HEK293 (cell line): ENCODE data around the gene RNF11.

Experiments used
- GLIS2 ChIP-seq: fragments of 450-650 bp; formaldehyde crosslinking; IDR thresholded peaks from 2 replicates; pipeline ENCODE4 v1.5.1; 2016; ENCODE audit warnings: missing biosample characterization, missing genetic modification characterization
- ZFP3 ChIP-seq: fragments of 450-650 bp; formaldehyde crosslinking; IDR thresholded peaks from 2 replicates; pipeline ENCODE4 v1.5.1; 2016; ENCODE audit warnings: low read depth, missing biosample characterization, missing genetic modification characterization
- ZNF138 ChIP-seq: fragments of 450-650 bp; formaldehyde crosslinking; IDR thresholded peaks from 2 replicates; pipeline ENCODE4 v1.5.1; 2016; ENCODE audit warnings: missing biosample characterization, missing genetic modification characterization, borderline replicate concordance
- ZNF449 ChIP-seq: fragments of 450-650 bp; formaldehyde crosslinking; IDR thresholded peaks from 2 replicates; pipeline ENCODE4 v1.5.1; 2017; ENCODE audit warnings: missing biosample characterization, mild to moderate bottlenecking, missing genetic modification characterization, moderate library complexity
- ZNF670 ChIP-seq: fragments of 450-650 bp; formaldehyde crosslinking; IDR thresholded peaks from 2 replicates; pipeline ENCODE4 v1.5.1; 2016; ENCODE audit warnings: missing biosample characterization, missing genetic modification characterization, low read depth
- ZNF843 ChIP-seq: fragments of 450-650 bp; formaldehyde crosslinking; IDR thresholded peaks from 2 replicates; pipeline ENCODE4 v1.5.1; 2016; ENCODE audit warnings: missing biosample characterization, missing genetic modification characterization
- TF ChIP-seq, protein P1 (sequence below): sonication (generic); formaldehyde crosslinking; IDR thresholded peaks from 2 replicates; pipeline ENCODE4 v1.8.1; 2022; ENCODE audit warnings: mild to moderate bottlenecking, moderate library complexity, missing genetic modification reagents

- TF ChIP-seq ZNF138 (tag by site-specific recombination), result no peak
- no peak for TF ChIP-seq ZNF449
- TF ChIP-seq GLIS2 (tag by site-specific recombination), result no peak
- no peak for TF ChIP-seq ZNF670 (tag by site-specific recombination)
- no peak for TF ChIP-seq ZFP3 (tag by site-specific recombination)
- no peak for TF ChIP-seq ZNF843
- TF ChIP-seq, protein P1, sequence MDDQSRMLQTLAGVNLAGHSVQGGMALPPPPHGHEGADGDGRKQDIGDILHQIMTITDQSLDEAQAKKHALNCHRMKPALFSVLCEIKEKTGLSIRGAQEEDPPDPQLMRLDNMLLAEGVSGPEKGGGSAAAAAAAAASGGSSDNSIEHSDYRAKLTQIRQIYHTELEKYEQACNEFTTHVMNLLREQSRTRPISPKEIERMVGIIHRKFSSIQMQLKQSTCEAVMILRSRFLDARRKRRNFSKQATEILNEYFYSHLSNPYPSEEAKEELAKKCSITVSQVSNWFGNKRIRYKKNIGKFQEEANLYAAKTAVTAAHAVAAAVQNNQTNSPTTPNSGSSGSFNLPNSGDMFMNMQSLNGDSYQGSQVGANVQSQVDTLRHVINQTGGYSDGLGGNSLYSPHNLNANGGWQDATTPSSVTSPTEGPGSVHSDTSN (CRISPR knock-in tag), result no peak
These were observed 43.7 kb upstream of the RNF11 start for GRCh38 chr1:51192213-51192843.
